ENCODE measurements around the gene AQP2.

- TF ChIP-seq, protein P1, sequence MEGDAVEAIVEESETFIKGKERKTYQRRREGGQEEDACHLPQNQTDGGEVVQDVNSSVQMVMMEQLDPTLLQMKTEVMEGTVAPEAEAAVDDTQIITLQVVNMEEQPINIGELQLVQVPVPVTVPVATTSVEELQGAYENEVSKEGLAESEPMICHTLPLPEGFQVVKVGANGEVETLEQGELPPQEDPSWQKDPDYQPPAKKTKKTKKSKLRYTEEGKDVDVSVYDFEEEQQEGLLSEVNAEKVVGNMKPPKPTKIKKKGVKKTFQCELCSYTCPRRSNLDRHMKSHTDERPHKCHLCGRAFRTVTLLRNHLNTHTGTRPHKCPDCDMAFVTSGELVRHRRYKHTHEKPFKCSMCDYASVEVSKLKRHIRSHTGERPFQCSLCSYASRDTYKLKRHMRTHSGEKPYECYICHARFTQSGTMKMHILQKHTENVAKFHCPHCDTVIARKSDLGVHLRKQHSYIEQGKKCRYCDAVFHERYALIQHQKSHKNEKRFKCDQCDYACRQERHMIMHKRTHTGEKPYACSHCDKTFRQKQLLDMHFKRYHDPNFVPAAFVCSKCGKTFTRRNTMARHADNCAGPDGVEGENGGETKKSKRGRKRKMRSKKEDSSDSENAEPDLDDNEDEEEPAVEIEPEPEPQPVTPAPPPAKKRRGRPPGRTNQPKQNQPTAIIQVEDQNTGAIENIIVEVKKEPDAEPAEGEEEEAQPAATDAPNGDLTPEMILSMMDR (conservative IDR thresholded peaks at IDR 0.05): no peak
- TF ChIP-seq ZFX (IDR thresholded peaks at IDR 0.05): no peak
These were observed at the start of gene AQP2 for GRCh38 chr12:49950273-49951251.

Measured in C4-2B (cell line).